ENCODE measurements around the gene CXCR5.

Gene CXCR5

DNA sequence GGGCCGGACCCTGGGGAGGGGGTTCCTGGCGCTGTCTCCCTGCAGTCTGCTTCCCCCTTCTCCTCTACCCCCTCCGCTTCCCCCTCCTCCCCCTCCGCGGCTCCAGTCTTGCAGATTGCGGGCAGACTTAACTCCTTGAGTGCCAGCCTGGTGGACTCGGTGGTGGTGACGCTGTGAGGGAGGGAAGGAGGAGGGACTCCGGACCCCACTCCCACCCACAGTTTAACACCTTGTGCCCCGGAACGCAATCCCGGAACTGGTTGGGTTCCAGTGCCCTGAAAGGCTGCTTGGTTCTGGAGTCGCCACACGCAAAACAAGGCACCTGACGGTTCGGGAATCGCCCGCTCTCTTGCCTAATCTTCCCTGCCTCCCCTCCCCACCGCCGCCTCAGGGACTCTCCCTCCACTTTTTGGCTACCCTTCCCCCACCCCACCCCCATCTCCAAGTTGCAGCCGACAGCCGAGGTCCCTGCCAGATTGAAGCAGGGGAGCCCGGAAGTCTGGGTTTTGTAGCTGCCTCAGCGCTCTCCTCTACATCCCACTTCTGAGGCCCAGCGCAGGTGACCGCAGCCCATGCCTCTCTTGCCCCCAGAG lies 45.9 kb downstream of the CXCR5 start:
- DNase-seq: peak; percentile 91

DNA sequence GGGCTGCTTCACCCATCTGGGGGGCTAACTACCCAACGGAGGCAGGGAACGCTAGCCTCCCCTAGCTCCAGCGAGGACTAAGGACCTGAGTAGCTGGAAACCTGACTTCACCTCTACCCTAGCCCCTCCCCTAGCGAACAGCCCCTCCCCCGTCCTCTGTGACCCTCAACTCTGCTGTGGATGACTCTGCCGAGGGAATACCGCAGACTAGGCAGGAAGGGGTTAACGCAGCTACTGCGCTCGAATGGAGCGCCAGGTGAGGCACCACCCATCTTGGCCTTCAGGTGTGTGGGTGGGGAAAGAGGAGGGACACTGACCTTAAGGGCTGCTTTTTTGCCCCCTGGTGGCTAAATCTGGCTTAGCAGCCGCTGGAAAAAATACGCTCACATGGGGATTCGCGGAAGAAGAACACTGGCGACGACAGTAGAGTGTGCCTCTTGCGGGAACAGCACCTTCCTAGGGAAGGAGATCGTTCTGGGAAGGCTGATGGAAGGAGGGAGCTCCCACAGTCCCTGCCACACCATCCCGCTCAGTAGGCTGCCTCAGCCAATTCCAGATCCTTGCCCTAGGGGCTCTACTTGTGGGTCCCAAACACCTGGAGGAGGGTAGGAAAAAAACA lies 46.5 kb downstream of the CXCR5 start:
- DNase-seq: peak; percentile 98

GRCh38 chr11:118931571-118931970 lies 47.9 kb downstream of the CXCR5 start:
- DNase-seq: no peak

DNA sequence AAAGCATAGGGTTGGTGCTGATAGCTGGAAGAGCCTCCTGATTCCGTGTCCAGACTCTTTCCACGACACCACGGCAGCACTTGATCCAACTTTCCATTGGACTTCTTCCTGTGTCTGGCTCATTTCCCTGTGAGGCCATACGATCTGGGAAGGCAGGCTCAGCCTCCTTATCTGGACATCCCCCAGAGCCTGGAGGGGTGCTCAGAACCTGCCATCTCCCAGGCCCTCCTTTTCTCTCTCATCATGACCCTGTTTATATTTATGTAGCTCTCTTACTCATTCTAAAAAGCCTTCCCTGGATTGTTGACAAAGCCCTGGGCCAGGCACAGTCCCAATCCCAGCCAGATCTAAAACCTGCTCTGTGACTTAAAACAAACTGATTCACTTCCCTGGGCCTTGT lies 49.8 kb downstream of the CXCR5 start:
- no peak for DNase-seq

GRCh38 chr11:118935376-118935775 lies 51.7 kb downstream of the CXCR5 start:
- no peak for DNase-seq

GRCh38 chr11:118938491-118939403 lies 55.1 kb downstream of the CXCR5 start:
- no peak for DNase-seq

GRCh38 chr11:118939404-118939915 lies 55.8 kb downstream of the CXCR5 start:
- DNase-seq: no peak

DNA sequence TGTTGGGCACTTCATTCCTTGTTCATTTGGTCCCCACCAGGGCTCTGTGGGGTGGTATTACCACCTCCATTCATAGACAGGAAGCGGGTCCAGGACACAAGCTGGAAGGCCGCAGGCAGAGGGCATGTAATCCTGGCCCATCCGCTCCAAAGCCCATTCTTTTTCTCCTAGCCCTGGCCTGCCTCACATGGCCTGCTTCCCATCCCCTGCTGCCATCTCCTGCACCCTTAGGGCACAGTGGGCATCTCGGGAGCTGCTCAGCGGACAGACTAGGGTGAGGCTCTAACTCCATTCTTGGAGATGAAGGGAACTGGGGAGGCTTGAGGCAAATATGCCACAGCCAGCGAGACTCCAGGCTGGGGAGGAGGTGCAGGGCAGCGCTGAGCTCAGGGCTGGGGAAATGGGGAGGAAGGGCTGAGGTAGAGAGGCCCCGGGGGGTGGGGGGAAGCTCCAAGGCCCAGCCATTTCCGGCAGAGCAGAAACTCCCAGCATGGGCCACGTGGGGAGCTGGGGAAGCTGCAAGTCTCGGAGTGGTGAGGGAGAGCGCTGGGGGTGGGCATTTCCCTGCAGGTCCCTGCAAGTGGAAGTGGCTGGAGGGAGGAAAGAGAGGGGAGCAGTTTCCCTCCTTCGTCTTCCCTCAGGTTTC lies 56.4 kb downstream of the CXCR5 start:
- DNase-seq: no peak

DNA sequence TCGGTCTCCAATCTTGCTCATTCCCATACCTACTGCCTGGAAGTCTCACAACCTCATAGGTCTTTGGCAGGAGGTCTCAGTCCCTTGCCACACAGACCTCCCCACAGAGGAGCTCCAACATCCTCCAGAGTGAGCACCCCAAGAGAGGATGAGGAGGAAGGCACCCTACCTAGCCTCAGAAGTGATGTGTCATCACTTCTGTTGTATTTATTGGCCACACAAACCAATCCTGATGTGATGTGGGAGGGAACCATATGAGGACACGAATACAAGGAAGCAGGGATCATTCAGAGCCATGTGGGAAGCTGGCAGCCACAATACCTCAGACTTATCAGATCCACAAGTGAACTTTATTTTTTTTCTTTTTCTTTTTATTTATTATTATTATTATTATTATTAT lies 63.4 kb downstream of the CXCR5 start:
- no peak for DNase-seq
